ENCODE measurements around the gene ISLR2. TPM values are rescaled to one million over a fixed set of nuclear protein-coding genes. Genes with fewer than 3 reads are reported as not detected.

The ISLR2 gene
- total RNA-seq, 1 experiment from 2014 or later, result 8.9 TPM

DNA sequence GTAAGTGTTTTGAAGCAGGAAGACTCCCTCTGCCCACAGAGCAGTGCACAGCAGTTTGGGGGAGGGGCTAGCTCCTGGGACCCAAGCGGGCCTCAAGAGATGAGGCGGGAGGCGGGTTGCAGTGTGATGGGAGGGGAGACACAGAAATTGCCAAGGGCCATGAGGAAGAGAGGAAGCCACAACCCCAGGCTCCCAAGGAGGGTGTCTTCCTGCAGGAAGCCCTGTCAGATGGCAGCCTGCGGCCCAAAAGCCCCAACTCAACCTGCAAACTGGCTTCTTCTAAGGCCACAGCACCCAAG lies 7.3 kb upstream of the ISLR2 start:
- CTCF ChIA-PET, result interaction anchor here (1.0 to 3.3 kb wide), 12 partner anchors 9 to 199 kb away, joined by 3 to 26 read pairs (median 7); partner anchors contain the start of gene STRA6
- Mint-ChIP-seq H3K9me3 (peaks cover 4% of the 10 kb centered on the region), H3K27ac (no peak overlapping the region), H3K4me1 (peaks cover 55% of the 10 kb centered on the region), H3K4me3 (no peak overlapping the region), H3K27me3 (ENCODE audit: low read depth) (peaks cover 34% of the 10 kb centered on the region), H3K36me3 (peaks cover 4% of the 10 kb centered on the region)
- DNase-seq (ENCODE audit: low spot score), result peak; percentile 73
- POLR2A ChIA-PET, result no interaction called here
- peak; percentile 72 for TF ChIP-seq ZNF281 (CRISPR knock-in tag; IDR thresholded peaks at IDR 0.05)
- no peak for TF ChIP-seq ZNF671 (CRISPR knock-in tag; IDR thresholded peaks at IDR 0.05)
- TF ChIP-seq, protein P1, sequence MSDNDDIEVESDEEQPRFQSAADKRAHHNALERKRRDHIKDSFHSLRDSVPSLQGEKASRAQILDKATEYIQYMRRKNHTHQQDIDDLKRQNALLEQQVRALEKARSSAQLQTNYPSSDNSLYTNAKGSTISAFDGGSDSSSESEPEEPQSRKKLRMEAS (CRISPR knock-in tag; IDR thresholded peaks at IDR 0.05), result peak; percentile 45; the same call in 1 of the 2 replicates
- peak; percentile 70 for ATAC-seq

GRCh38 chr15:74123658-74124057 lies 6.7 kb upstream of the ISLR2 start:
- DNase-seq (ENCODE audit: low spot score) (no peak), ATAC-seq (no peak)
- CTCF ChIA-PET, result interaction anchor here (1.0 to 3.3 kb wide), 11 partner anchors 8 to 199 kb away, joined by 3 to 26 read pairs (median 9); partner anchors contain the start of gene STRA6
- TF ChIP-seq, protein P2, sequence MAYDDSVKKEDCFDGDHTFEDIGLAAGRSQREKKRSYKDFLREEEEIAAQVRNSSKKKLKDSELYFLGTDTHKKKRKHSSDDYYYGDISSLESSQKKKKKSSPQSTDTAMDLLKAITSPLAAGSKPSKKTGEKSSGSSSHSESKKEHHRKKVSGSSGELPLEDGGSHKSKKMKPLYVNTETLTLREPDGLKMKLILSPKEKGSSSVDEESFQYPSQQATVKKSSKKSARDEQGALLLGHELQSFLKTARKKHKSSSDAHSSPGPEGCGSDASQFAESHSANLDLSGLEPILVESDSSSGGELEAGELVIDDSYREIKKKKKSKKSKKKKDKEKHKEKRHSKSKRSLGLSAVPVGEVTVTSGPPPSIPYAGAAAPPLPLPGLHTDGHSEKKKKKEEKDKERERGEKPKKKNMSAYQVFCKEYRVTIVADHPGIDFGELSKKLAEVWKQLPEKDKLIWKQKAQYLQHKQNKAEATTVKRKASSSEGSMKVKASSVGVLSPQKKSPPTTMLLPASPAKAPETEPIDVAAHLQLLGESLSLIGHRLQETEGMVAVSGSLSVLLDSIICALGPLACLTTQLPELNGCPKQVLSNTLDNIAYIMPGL (CRISPR knock-in tag; IDR thresholded peaks at IDR 0.05), result no peak
- no peak for TF ChIP-seq OVOL2 (CRISPR knock-in tag; IDR thresholded peaks at IDR 0.05; ENCODE audit: borderline replicate concordance)
- TF ChIP-seq FOXJ3 (CRISPR knock-in tag; IDR thresholded peaks at IDR 0.05; ENCODE audit: borderline replicate concordance), result no peak
- TF ChIP-seq, protein P3, sequence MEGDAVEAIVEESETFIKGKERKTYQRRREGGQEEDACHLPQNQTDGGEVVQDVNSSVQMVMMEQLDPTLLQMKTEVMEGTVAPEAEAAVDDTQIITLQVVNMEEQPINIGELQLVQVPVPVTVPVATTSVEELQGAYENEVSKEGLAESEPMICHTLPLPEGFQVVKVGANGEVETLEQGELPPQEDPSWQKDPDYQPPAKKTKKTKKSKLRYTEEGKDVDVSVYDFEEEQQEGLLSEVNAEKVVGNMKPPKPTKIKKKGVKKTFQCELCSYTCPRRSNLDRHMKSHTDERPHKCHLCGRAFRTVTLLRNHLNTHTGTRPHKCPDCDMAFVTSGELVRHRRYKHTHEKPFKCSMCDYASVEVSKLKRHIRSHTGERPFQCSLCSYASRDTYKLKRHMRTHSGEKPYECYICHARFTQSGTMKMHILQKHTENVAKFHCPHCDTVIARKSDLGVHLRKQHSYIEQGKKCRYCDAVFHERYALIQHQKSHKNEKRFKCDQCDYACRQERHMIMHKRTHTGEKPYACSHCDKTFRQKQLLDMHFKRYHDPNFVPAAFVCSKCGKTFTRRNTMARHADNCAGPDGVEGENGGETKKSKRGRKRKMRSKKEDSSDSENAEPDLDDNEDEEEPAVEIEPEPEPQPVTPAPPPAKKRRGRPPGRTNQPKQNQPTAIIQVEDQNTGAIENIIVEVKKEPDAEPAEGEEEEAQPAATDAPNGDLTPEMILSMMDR (IDR thresholded peaks at IDR 0.05), result no peak
- TF ChIP-seq, protein P4, sequence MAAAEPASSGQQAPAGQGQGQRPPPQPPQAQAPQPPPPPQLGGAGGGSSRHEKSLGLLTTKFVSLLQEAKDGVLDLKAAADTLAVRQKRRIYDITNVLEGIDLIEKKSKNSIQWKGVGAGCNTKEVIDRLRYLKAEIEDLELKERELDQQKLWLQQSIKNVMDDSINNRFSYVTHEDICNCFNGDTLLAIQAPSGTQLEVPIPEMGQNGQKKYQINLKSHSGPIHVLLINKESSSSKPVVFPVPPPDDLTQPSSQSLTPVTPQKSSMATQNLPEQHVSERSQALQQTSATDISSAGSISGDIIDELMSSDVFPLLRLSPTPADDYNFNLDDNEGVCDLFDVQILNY (CRISPR knock-in tag; IDR thresholded peaks at IDR 0.05), result no peak
- no peak for TF ChIP-seq MXD4 (CRISPR knock-in tag; IDR thresholded peaks at IDR 0.05; ENCODE audit: borderline replicate concordance)
- no peak overlapping the region for H3K4me3 Mint-ChIP-seq
- no peak overlapping the region for H3K27ac Mint-ChIP-seq
- H3K27me3 Mint-ChIP-seq (ENCODE audit: low read depth), result peaks cover 40% of the 10 kb centered on the region
- peaks cover 51% of the 10 kb centered on the region for H3K4me1 Mint-ChIP-seq
- H3K9me3 Mint-ChIP-seq, result no peaks in the 10 kb centered on the region
- H3K36me3 Mint-ChIP-seq, result no peaks in the 10 kb centered on the region
- POLR2A ChIA-PET, result no interaction called here

DNA sequence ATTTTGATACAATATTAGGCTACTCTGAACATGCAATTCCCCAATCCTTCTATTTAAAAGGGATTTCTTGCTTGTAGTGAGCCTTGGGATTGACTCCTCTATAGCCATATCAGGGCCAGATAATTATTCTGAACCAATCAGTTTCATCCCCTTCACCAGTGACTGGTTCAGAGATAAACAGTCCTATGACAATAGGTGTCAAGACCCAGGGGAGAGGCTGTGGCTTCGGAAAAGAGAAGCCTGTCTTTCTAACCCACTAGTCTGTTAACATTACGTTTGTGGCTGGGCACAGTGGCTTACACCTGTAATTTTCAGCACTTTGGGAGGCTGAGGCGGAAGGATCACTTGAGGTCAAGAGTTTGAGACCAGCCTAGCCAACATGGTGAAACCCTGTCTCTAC lies 6.2 kb upstream of the ISLR2 start:
- Mint-ChIP-seq H3K4me3 (no peak overlapping the region), H3K4me1 (peaks cover 54% of the 10 kb centered on the region), H3K9me3 (no peaks in the 10 kb centered on the region), H3K27ac (no peak overlapping the region), H3K27me3 (ENCODE audit: low read depth) (peaks cover 45% of the 10 kb centered on the region), H3K36me3 (no peaks in the 10 kb centered on the region)
- no peak for ATAC-seq
- POLR2A ChIA-PET, result no interaction called here
- TF ChIP-seq, protein P5, sequence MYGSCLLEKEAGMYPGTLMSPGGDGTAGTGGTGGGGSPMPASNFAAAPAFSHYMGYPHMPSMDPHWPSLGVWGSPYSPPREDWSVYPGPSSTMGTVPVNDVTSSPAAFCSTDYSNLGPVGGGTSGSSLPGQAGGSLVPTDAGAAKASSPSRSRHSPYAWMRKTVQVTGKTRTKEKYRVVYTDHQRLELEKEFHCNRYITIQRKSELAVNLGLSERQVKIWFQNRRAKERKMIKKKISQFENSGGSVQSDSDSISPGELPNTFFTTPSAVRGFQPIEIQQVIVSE (CRISPR knock-in tag; IDR thresholded peaks at IDR 0.05; ENCODE audit: borderline replicate concordance), result no peak
- no peak for TF ChIP-seq ZNF121 (CRISPR knock-in tag; IDR thresholded peaks at IDR 0.05)
- TF ChIP-seq ZNF317 (CRISPR knock-in tag; IDR thresholded peaks at IDR 0.05; ENCODE audit: borderline replicate concordance, low read depth), result no peak
- TF ChIP-seq ZNF671 (CRISPR knock-in tag; IDR thresholded peaks at IDR 0.05), result no peak
- TF ChIP-seq IRF2 (CRISPR knock-in tag; IDR thresholded peaks at IDR 0.05; ENCODE audit: borderline replicate concordance, low read depth), result no peak
- no peak for TF ChIP-seq ZMAT4 (CRISPR knock-in tag; IDR thresholded peaks at IDR 0.05)
- TF ChIP-seq SMAD4 (CRISPR knock-in tag; IDR thresholded peaks at IDR 0.05), result no peak
- TF ChIP-seq, protein P6, sequence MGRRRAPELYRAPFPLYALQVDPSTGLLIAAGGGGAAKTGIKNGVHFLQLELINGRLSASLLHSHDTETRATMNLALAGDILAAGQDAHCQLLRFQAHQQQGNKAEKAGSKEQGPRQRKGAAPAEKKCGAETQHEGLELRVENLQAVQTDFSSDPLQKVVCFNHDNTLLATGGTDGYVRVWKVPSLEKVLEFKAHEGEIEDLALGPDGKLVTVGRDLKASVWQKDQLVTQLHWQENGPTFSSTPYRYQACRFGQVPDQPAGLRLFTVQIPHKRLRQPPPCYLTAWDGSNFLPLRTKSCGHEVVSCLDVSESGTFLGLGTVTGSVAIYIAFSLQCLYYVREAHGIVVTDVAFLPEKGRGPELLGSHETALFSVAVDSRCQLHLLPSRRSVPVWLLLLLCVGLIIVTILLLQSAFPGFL (CRISPR knock-in tag; IDR thresholded peaks at IDR 0.05; ENCODE audit: borderline replicate concordance), result no peak
- no peak for TF ChIP-seq IRF1 (CRISPR knock-in tag; IDR thresholded peaks at IDR 0.05)
- no peak for TF ChIP-seq RORB (CRISPR knock-in tag; IDR thresholded peaks at IDR 0.05)
- no peak for DNase-seq (ENCODE audit: low spot score)
- CTCF ChIA-PET, result interaction anchor here (1.6 to 3.3 kb wide), 5 partner anchors 71 to 197 kb away, joined by 4 to 26 read pairs (median 12); no protein-coding TSS in a partner anchor

Measured in WTC11 (cell line).